Esophagus squamous epithelium (tissue), 4 donors: Measurements from ENCODE around the gene UAP1.

Experiments used
- POLR2A ChIP-seq, 4 donors: fragments of 450-650 bp; IDR thresholded peaks; one replicate each; pipeline ENCODE4 v1.6.1; 2017; ENCODE audit warnings: antibody characterized with exemption in 4 of 4, mild to moderate bottlenecking in 4 of 4, moderate library complexity in 3 of 4
- TF ChIP-seq, protein P1 (sequence below), 6 experiments: fragments of 450-650 bp in 4 of 6; fragments of 200-600 bp in 2 of 6; sonication (generic) in 2 of 6; IDR thresholded peaks; one replicate each; pipeline ENCODE4 v1.5.1; 2016 to 2019; ENCODE audit warnings: antibody characterized with exemption in 6 of 6, mild to moderate bottlenecking in 4 of 6, moderate library complexity in 4 of 6

DNA sequence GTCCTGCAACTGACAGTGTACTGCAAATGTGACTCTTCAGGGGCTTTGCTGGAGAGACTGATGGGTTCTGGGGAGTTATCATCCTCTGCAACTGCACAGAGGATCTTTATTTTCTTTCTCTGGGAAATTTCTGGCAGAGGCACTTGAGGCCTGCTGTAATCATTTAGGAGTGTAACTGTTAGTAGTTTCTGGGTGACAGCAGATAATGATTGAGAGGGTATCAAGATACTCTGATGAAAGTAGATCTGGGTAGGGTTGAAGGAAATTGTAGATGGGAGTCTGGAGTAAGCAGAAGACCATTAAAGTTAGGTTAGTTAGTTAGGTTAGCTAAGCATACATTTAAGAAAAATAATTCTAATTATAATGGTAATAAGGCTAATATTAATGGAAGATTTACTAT is 59.7 kb downstream of the UAP1 start:
- TF ChIP-seq, protein P1, sequence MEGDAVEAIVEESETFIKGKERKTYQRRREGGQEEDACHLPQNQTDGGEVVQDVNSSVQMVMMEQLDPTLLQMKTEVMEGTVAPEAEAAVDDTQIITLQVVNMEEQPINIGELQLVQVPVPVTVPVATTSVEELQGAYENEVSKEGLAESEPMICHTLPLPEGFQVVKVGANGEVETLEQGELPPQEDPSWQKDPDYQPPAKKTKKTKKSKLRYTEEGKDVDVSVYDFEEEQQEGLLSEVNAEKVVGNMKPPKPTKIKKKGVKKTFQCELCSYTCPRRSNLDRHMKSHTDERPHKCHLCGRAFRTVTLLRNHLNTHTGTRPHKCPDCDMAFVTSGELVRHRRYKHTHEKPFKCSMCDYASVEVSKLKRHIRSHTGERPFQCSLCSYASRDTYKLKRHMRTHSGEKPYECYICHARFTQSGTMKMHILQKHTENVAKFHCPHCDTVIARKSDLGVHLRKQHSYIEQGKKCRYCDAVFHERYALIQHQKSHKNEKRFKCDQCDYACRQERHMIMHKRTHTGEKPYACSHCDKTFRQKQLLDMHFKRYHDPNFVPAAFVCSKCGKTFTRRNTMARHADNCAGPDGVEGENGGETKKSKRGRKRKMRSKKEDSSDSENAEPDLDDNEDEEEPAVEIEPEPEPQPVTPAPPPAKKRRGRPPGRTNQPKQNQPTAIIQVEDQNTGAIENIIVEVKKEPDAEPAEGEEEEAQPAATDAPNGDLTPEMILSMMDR (IDR thresholded peaks at IDR 0.05) = no peak
- no peak for TF ChIP-seq POLR2A (IDR thresholded peaks at IDR 0.05)
